Stomach (tissue), 9 donors: ENCODE measurements around the gene CST11. TPM values are rescaled to one million over a fixed set of nuclear protein-coding genes. Genes with fewer than 3 reads are reported as not detected.
A peak's percentile ranks its signal among the peaks of the same experiment; 100 is the strongest.

ENCODE experiments used
- DNase-seq, 2 donors: peaks; one replicate each; pipeline versions ENCODE4 v3.0.0 to v3.0.0-alpha.2; 2013 to 2019
- H3K27ac ChIP-seq, 5 donors: fragments of 200-600 bp in 4 of 5; sonication (generic) in 4 of 5; one replicate each; pipeline ENCODE4 v1.5.1; 2013 to 2019; ENCODE audit warnings: mild to moderate bottlenecking in 1 of 5, moderate library complexity in 1 of 5
- H3K27me3 ChIP-seq, 3 donors: fragments of 200-600 bp; sonication (generic); one replicate each; pipeline ENCODE4 v1.5.1; 2017 to 2019; ENCODE audit warnings: mixed run types in 1 of 3
- H3K36me3 ChIP-seq, 4 donors: fragments of 200-600 bp; sonication (generic); 1 replicate in 3 of 4; 2 replicates in 1 of 4; pipeline ENCODE4 v1.5.1; 2016 to 2019
- H3K4me1 ChIP-seq, 4 donors: fragments of 200-600 bp; sonication (generic); one replicate each; pipeline ENCODE4 v1.5.1; 2016 to 2019
- H3K4me3 ChIP-seq, 4 donors: fragments of 200-600 bp; sonication (generic) in 3 of 4; one replicate each; pipeline ENCODE4 v1.5.1; 2016 to 2019; ENCODE audit warnings: mild to moderate bottlenecking in 1 of 4
- H3K9me3 ChIP-seq, 4 donors: fragments of 200-600 bp; sonication (generic); one replicate each; pipeline ENCODE4 v1.5.1; 2016 to 2019
- CTCF ChIP-seq, 7 experiments: fragments of 450-650 bp in 4 of 7; fragments of 200-600 bp in 3 of 7; sonication (generic) in 3 of 7; IDR thresholded peaks; one replicate each; pipeline ENCODE4 v1.5.1; 2016 to 2019; ENCODE audit warnings: antibody characterized with exemption in 7 of 7, control low read depth in 2 of 7, mild to moderate bottlenecking in 1 of 7
- EP300 ChIP-seq: sonication (generic); formaldehyde crosslinking; IDR thresholded peaks from one replicate; pipeline ENCODE4 v1.6.1; 2017; ENCODE audit warnings: antibody characterized with exemption
- POLR2A ChIP-seq, 4 donors: fragments of 450-650 bp; IDR thresholded peaks; one replicate each; pipeline ENCODE4 v1.6.1; 2016; ENCODE audit warnings: antibody characterized with exemption in 4 of 4, control low read depth in 2 of 4, mild to moderate bottlenecking in 1 of 4, moderate library complexity in 1 of 4
- POLR2AphosphoS5 ChIP-seq, 3 donors: sonication (generic); formaldehyde crosslinking; IDR thresholded peaks; one replicate each; pipeline ENCODE4 v1.6.1; 2016; ENCODE audit warnings: antibody characterized with exemption in 3 of 3
- WGBS, 5 donors: extraction: QIAGEN DNeasy Blood & Tissue Kit in 3 of 5; methylation state at CpG; one replicate each; pipeline versions ENCODE4 v1.1.5 to v1.1.7; 2013 to 2018; 5-methylcytosine and 5-hydroxymethylcytosine counted together
- intact Hi-C: fragments of 100-400 bp; cut with DNase I; formaldehyde crosslinking; loops from one replicate; pipeline ENCODE4 v1.15.1; 2023; ENCODE audit warnings: low total_unique reads
- polyA plus RNA-seq, 3 donors: library from polyadenylated mRNA; stranded (reverse); fragments of 200-250 nt; gene quantifications; one replicate each; pipeline ENCODE4 v1.2.3, GENCODE V29; 2013
- total RNA-seq, 5 donors: library from RNA; depleted of rRNA; stranded (reverse); fragments of >200 nt; gene quantifications; one replicate each; pipeline versions ENCODE4 v1.1.0 to v1.2.3, GENCODE V29; 2014 to 2016
- donor health status: healthy with polysubstance abuse.
- donor health status: Bipolar disorder and iron deficiency.
- donor health status: healthy.

The CST11 gene
- total and polyA plus RNA-seq, 8 donors: not detected

- 62 to 90% (median 80%) methylated on average over 5 of the region's 5 CpGs for WGBS, 5 donors
- no peak for TF ChIP-seq CTCF (IDR thresholded peaks at IDR 0.05)
- TF ChIP-seq EP300: no peak
- no peak for TF ChIP-seq POLR2A (IDR thresholded peaks at IDR 0.05)
- no peak for TF ChIP-seq POLR2AphosphoS5 (IDR thresholded peaks at IDR 0.05)
- intact Hi-C loops: loop anchor here (10.0 kb wide), 1 partner anchor 162 kb away; the partner anchor contains the start of gene CST9
These were observed 10.2 kb downstream of the CST11 start for GRCh38 chr20:23442436-23442835.

GRCh38 chr20:23441850-23442313, 10.8 kb downstream of the CST11 start:
- no peak overlapping the region for H3K27ac ChIP-seq
- WGBS, 5 donors: 11 to 21% (median 14%) methylated on average over 8 of the region's 8 CpGs
- DNase-seq: peak; percentile 68 to 89
- no peak overlapping the region for H3K4me3 ChIP-seq
- H3K9me3 ChIP-seq: no peaks in the 10 kb centered on the region
- H3K27me3 ChIP-seq: no peaks in the 10 kb centered on the region
- TF ChIP-seq EP300: no peak
- peak in 1 of 3 donors; percentile 13 for TF ChIP-seq POLR2AphosphoS5 (IDR thresholded peaks at IDR 0.05)
- no peak for TF ChIP-seq POLR2A (IDR thresholded peaks at IDR 0.05)
- peak in 5 of 7 experiments; percentile 58 to 83 (median 81) for TF ChIP-seq CTCF (IDR thresholded peaks at IDR 0.05)
- peaks cover 0 to 2% (median 0%) of the 10 kb centered on the region in 4 donors for H3K4me1 ChIP-seq
- H3K36me3 ChIP-seq: no peaks in the 10 kb centered on the region
- intact Hi-C loops: loop anchor here (10.0 kb wide), 1 partner anchor 163 kb away; the partner anchor contains the start of gene CST9

More at GRCh38 chr20:23442436-23442835, 10.2 kb downstream of the CST11 start:
- Histone ChIP-seq H3K36me3 (no peaks in the 10 kb centered on the region), H3K4me1 (no peaks in the 10 kb centered on the region), H3K27me3 (no peaks in the 10 kb centered on the region), H3K27ac (no peak overlapping the region), H3K9me3 (no peaks in the 10 kb centered on the region), H3K4me3 (no peak overlapping the region)
- DNase-seq: no peak

GRCh38 chr20:23440004-23440403, 12.7 kb downstream of the CST11 start:
- H3K36me3 ChIP-seq: no peaks in the 10 kb centered on the region
- H3K27me3 ChIP-seq: no peaks in the 10 kb centered on the region
- no peak overlapping the region for H3K27ac ChIP-seq
- 85 to 96% (median 92%) methylated on average over 2 of the region's 2 CpGs for WGBS, 5 donors
- peaks cover 0 to 17% (median 4%) of the 10 kb centered on the region in 4 donors for H3K4me1 ChIP-seq
- H3K4me3 ChIP-seq: no peak overlapping the region
- H3K9me3 ChIP-seq: no peaks in the 10 kb centered on the region
- DNase-seq: no peak
- intact Hi-C loops: loop anchor here (10.0 kb wide), 1 partner anchor 165 kb away; the partner anchor contains the start of gene CST9
- TF ChIP-seq CTCF (IDR thresholded peaks at IDR 0.05): no peak
- TF ChIP-seq POLR2AphosphoS5 (IDR thresholded peaks at IDR 0.05): no peak
- no peak for TF ChIP-seq POLR2A (IDR thresholded peaks at IDR 0.05)
- TF ChIP-seq EP300: no peak

- no peaks in the 10 kb centered on the region for H3K9me3 ChIP-seq
- intact Hi-C loops: no loop called here
- no peak overlapping the region for H3K27ac ChIP-seq
- no peaks in the 10 kb centered on the region for H3K27me3 ChIP-seq
- H3K4me1 ChIP-seq: peaks cover 0 to 17% (median 4%) of the 10 kb centered on the region in 4 donors
- no peaks in the 10 kb centered on the region for H3K36me3 ChIP-seq
- no peak for TF ChIP-seq POLR2AphosphoS5 (IDR thresholded peaks at IDR 0.05)
- TF ChIP-seq EP300: no peak
- TF ChIP-seq POLR2A (IDR thresholded peaks at IDR 0.05): no peak
- no peak for TF ChIP-seq CTCF (IDR thresholded peaks at IDR 0.05)
- H3K4me3 ChIP-seq: no peak overlapping the region
- WGBS, 5 donors: 73 to 88% (median 77%) methylated on average over 5 of the region's 5 CpGs
- DNase-seq: no peak
These were observed 14.0 kb downstream of the CST11 start for GRCh38 chr20:23438661-23439060.
